Measurements from ENCODE around the gene KXD1. TPM values are rescaled to one million over a fixed set of nuclear protein-coding genes. Genes with fewer than 3 reads are reported as not detected.
"Not testable (repeated sequence)": the region's sequence is repeated elsewhere in the genome, so short reads cannot be mapped to it uniquely, and the experiment has no call there.

The KXD1 gene
- total RNA-seq (2014; rRNA removed; shearing (Covaris generic)): 163 and 195 TPM in 2 replicates
- 138 and 171 TPM in 2 replicates for polyA plus RNA-seq (2015; cell fraction: cytosol; rRNA removed)
- 104 and 136 TPM in 2 replicates for polyA plus RNA-seq (2015; cell fraction: nucleus; rRNA removed)

- peak; percentile 97 for DNase-seq (ENCODE audit: low read depth)
These were observed at the start of gene KXD1 for GRCh38 chr19:18557411-18558201. KXD1 (plus strand) TSS chr19:18557870; CDS start chr19:18562057, 4,187 bp downstream.

GRCh38 chr19:18508585-18508984 lies 49.1 kb upstream of the KXD1 start:
- DNase-seq (ENCODE audit: low read depth): no peak

GRCh38 chr19:18510216-18510615 lies 47.5 kb upstream of the KXD1 start:
- DNase-seq (ENCODE audit: low read depth): no peak

- DNase-seq (ENCODE audit: low read depth): no peak
These were observed 43.8 kb upstream of the KXD1 start for GRCh38 chr19:18513868-18514267.

GRCh38 chr19:18514800-18515682 lies 42.6 kb upstream of the KXD1 start:
- peak; percentile 29 for DNase-seq (ENCODE audit: low read depth)

- DNase-seq (ENCODE audit: low read depth): no peak
These were observed 41.7 kb upstream of the KXD1 start for GRCh38 chr19:18515959-18516358.

GRCh38 chr19:18517606-18518005 lies 40.1 kb upstream of the KXD1 start:
- DNase-seq (ENCODE audit: low read depth): no peak

GRCh38 chr19:18518639-18519038 lies 39.0 kb upstream of the KXD1 start:
- no peak for DNase-seq (ENCODE audit: low read depth)

GRCh38 chr19:18519962-18520847 lies 37.5 kb upstream of the KXD1 start:
- DNase-seq (ENCODE audit: low read depth): peak; percentile 90

GRCh38 chr19:18520848-18521691 lies 36.6 kb upstream of the KXD1 start:
- DNase-seq (ENCODE audit: low read depth): no peak

- no peak for DNase-seq (ENCODE audit: low read depth)
These were observed 36.0 kb upstream of the KXD1 start, which contains the start of gene ELL for GRCh38 chr19:18521692-18522123. ELL (minus strand) TSS chr19:18522070; CDS start chr19:18522055, 15 bp downstream.

GRCh38 chr19:18522124-18522861 lies 35.4 kb upstream of the KXD1 start:
- DNase-seq (ENCODE audit: low read depth): peak; percentile 100

GRCh38 chr19:18522862-18523440 lies 34.7 kb upstream of the KXD1 start:
- not testable (repeated sequence) for DNase-seq (ENCODE audit: low read depth)

GRCh38 chr19:18523841-18524240 lies 33.8 kb upstream of the KXD1 start:
- DNase-seq (ENCODE audit: low read depth): no peak

- DNase-seq (ENCODE audit: low read depth): no peak
These were observed 31.4 kb upstream of the KXD1 start for GRCh38 chr19:18526316-18526715.

GRCh38 chr19:18529782-18530181 lies 27.9 kb upstream of the KXD1 start:
- DNase-seq (ENCODE audit: low read depth): no peak

- DNase-seq (ENCODE audit: low read depth): no peak
These were observed 26.2 kb upstream of the KXD1 start for GRCh38 chr19:18531485-18531884.

- DNase-seq (ENCODE audit: low read depth): no peak
These were observed 25.3 kb upstream of the KXD1 start for GRCh38 chr19:18532168-18532890.
